GM19193 (cell line): ENCODE data around the gene CATSPERD.

Experiments used
- POLR2A ChIP-seq: IDR thresholded peaks from 4 replicates; pipeline ENCODE4 v1.6.1; 2011; ENCODE audit not compliant: insufficient read depth, insufficient read length; ENCODE audit errors: extremely low read depth

Gene CATSPERD

GRCh38 chr19:5799247-5800241, 79.1 kb downstream of the CATSPERD start:
- TF ChIP-seq POLR2A = no peak

DNA sequence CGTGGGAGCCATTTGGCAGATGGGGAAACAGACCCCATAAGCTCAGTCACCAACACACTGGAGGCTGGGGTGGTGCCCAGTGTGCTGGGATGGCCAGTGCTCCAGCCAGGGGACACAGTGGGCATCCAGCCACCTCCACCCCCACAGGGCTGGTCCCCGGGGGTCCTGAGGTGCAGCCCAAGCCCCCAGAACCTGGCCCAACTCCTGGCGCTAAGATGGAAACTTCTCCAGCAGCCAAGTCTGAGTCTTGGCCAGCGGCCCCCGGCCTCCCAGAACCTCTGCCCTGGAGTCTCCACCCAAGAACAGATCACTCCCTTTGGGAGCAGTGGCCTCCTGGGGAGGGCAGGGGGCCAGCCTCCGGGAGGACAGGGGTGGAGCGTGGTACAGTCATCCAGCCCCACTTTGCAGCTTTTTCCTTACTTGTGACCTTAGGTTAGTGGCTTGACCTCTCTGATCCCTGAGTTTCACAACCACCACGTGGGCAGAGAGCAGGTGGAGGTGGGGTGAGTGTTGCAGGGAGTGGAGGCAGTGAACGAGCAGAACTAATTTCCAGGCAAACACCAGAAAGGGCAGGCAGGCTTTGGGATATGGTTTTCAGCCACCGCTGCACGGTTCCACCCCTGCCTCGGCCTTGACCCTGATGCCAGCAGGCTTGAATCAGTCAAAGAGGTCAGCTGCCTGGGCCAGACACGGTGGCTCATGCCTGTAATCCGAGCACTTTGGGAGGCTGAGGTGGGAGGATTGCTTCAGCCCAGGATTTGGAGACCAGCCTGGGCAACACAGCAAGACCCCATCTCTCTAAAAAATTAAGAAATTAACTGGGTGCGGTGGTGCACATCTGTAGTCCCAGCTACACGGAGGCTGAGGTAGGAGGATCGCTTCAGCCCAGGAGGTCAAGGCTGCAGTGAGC, 80.2 kb downstream of the CATSPERD start:
- TF ChIP-seq POLR2A = no peak

- no peak for TF ChIP-seq POLR2A
These were observed 81.6 kb downstream of the CATSPERD start for GRCh38 chr19:5801796-5802619.

- no peak for TF ChIP-seq POLR2A
These were observed 83.0 kb downstream of the CATSPERD start for GRCh38 chr19:5803441-5803751.

- TF ChIP-seq POLR2A = no peak
These were observed 83.5 kb downstream of the CATSPERD start for GRCh38 chr19:5803752-5804515.

- TF ChIP-seq POLR2A = no peak
These were observed 84.4 kb downstream of the CATSPERD start, which contains the start of gene NRTN for GRCh38 chr19:5804516-5805461. TSS of gene NRTN (plus strand) at chr19:5805067. CDS start at chr19:5824166, 19,099 bp downstream.

- TF ChIP-seq POLR2A = no peak
These were observed 85.2 kb downstream of the CATSPERD start for GRCh38 chr19:5805462-5806132.

GRCh38 chr19:5806133-5806489, 85.7 kb downstream of the CATSPERD start:
- TF ChIP-seq POLR2A = no peak

- no peak for TF ChIP-seq POLR2A
These were observed 86.5 kb downstream of the CATSPERD start for GRCh38 chr19:5806905-5807304.

DNA sequence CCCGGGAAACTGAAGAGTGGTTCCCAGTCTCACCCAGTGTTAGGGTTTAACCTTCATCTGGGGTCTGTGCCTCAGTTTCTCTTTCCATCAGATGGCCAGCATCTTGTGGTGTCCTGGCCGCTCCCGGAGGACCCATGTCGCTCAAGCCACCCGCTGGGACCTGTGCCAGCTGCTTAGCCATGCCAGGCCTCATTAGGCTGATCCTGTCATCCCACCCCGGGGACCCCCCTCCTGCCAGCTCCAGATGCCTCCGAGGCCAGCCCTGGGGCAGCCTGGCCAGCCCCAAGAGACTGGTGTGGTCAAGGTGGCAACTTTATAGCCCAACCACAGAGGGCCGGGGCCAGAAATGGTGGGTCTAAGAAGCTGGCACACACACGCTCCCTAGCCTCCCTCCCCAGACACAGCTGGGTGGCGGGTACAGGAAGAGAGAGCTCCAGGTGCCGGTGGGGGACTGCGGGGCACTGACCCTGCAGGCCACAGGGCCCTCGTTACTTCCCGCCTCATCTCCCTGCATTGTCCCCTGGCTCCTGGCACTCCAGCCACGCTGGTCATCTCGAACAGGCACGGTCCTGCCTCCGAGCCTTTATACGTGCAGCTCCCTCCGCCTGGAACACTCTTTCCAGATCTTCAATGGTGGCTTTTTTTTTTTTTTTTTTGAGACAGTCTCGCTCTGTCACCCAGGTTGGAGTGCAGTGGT, 87.8 kb downstream of the CATSPERD start:
- no peak for TF ChIP-seq POLR2A

GRCh38 chr19:5809053-5809452, 88.6 kb downstream of the CATSPERD start:
- TF ChIP-seq POLR2A = no peak

DNA sequence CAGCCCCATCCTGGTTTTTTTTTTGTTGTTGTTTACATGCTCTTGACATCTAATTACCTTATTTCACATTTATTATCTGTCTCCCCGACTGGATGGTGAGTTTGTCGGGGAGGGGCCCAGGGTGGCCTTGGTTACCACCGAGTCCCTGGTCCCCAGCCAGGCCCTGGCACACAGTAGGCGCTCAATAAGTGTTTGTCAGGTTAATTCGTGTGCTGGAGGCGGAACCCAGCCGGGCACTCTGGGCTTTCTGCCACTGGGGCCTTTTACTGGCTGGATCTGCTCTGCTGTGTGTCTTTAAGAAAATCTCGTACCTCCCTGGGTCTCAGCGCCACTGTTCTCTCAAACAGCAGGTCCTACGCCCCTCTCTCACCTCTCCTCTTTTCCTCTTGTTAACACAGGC, 89.0 kb downstream of the CATSPERD start:
- TF ChIP-seq POLR2A = no peak
